ENCODE data around the gene LYSET.
"Not testable (repeated sequence)": the region's sequence is repeated elsewhere in the genome, so short reads cannot be mapped to it uniquely, and the experiment has no call there.

GRCh38 chr14:93136508-93136907 lies 48.6 kb upstream of the LYSET start:
- not testable (repeated sequence) for TF ChIP-seq POLR2A, CTCF (IDR thresholded peaks at IDR 0.05)

Data from tibial nerve (tissue), 3 donors.